ENCODE measurements around the gene MICOS13. TPM values are rescaled to one million over a fixed set of nuclear protein-coding genes. Genes with fewer than 3 reads are reported as not detected.

Gene MICOS13
- polyA plus RNA-seq, 3 donors: 53.6 to 120 (median 96.2) TPM

DNA sequence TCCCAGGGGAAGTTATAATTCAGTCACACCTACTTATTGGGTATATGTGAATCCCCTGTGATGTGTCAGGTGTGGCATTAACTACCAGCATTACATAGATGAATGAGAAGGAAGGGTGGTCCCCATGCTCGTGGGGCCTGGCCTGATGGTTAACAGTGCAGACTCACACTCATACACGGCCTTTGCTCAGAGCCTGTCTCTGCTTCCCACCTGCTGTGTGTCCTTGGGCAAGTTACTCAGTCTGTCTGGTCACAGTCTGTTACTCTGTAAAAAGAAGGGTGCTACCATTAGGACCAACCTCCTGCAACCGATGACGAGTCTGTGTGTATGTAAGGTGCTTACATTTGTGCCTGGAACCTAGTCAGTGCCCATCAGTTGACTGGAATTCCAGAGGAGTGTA is 33.6 kb downstream of the MICOS13 start:
- WGBS, 3 donors: 91 to 95% (median 92%) methylated on average over 4 of the region's 4 CpGs
- no peak overlapping the region for H3K27ac ChIP-seq (ENCODE audit: low read depth, low read length)

DNA sequence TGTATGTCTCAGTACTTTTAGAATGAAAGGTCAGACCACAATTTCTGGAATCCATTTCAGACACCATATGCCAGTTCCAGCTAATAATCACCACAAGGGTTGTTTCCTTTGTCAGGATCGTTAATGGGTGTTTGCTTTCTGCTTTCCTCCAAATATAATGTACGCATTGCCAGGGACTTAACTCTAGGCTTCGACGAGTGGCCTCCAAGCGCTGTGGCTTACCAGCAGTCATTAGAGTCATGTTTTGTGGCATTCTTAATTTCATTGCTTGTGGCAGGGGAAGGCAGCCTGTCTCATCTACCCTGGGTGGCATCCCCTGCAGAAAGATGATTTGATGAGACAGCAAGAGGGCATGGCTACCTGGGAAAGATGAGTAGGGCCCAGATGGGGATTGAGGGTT is 34.9 kb downstream of the MICOS13 start:
- WGBS, 3 donors: 65 to 89% (median 87%) methylated on average over 5 of the region's 5 CpGs
- no peak overlapping the region for H3K27ac ChIP-seq (ENCODE audit: low read depth, low read length)

DNA sequence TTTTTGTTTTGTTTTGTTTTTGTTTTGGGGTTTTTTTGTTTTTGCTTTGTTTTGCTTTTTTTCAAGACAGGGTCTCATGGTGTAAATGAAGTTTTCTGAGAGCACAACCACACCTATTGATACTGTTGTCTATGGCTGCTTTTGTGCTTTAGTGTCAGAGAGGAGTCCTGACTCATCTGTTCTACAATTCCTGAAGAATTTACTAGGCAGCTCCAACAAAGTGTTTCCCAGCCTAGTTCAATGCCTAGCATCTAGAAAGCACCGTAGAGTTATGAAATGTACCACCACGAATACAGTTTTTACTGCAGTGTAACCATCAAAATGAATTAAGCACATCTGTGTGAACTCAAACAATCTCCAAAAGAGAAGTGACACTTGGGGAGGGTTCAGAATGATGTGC is 36.3 kb downstream of the MICOS13 start:
- no peak overlapping the region for H3K27ac ChIP-seq (ENCODE audit: low read depth, low read length)
- WGBS, 3 donors: 87 to 89% (median 89%) methylated on average over 2 of the region's 2 CpGs

DNA sequence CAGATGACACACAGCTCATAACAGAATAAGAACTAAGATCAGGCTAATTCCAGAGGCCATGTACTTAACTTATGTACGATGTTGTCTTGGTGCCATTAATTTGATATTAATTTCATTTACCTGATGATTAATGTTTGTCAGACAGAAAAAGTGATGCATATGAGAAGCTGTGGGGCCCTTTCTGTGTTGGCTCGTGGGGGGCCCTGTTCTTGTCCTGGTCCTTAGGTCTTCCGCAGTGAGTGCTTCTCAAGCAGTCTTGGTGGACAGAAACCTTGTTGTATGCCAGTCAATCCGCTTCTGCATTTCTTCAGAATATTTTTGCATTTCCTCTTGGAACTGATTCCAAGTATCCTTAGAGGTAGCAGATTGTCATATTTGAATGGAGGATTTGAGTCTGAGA is 37.3 kb downstream of the MICOS13 start:
- no peak overlapping the region for H3K27ac ChIP-seq (ENCODE audit: low read depth, low read length)
- WGBS, 3 donors: 79 to 91% (median 90%) methylated on average over 4 of the region's 4 CpGs

DNA sequence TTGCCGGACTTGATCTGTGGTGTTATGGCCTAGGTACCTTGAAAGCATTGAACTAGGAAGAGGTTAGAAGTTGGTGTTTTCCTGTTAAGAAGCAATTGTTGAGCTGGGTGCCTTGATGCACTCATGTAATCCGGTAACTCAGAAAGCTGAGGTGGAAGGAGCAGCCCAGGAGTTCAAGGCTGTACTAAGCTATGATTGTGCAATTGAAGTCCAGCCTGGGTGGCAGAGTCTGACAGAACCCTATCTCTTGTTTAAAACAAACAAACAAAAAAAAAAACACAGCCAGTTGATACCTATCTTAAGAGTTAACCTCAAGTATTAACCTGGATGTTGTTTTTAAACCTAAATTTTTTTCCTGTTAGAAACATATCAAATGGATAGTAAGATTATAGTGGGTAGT is 38.1 kb downstream of the MICOS13 start:
- 65 to 86% (median 82%) methylated on average over 2 of the region's 2 CpGs for WGBS, 3 donors
- no peak overlapping the region for H3K27ac ChIP-seq (ENCODE audit: low read depth, low read length)

DNA sequence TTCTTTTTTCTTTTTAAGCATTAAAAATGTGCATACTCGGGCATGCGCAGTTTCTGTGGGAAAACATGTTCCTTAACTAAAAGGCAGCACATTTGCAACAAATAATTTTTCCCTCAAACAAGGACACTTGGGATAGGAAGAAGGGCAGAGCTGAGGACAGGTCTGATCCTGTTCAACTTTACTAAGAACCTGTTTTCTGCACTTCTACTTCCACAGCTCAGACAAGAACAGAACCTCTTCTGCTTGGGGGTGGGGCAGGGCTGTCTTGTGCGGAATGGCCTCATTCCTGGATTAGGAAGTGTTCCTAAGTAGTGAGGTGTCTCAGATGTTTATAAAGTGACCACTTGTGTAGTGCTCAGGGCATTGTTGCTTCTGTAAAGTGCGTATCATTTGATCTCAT is 39.1 kb downstream of the MICOS13 start:
- 88 to 95% (median 93%) methylated on average over 4 of the region's 4 CpGs for WGBS, 3 donors
- no peak overlapping the region for H3K27ac ChIP-seq (ENCODE audit: low read depth, low read length)

DNA sequence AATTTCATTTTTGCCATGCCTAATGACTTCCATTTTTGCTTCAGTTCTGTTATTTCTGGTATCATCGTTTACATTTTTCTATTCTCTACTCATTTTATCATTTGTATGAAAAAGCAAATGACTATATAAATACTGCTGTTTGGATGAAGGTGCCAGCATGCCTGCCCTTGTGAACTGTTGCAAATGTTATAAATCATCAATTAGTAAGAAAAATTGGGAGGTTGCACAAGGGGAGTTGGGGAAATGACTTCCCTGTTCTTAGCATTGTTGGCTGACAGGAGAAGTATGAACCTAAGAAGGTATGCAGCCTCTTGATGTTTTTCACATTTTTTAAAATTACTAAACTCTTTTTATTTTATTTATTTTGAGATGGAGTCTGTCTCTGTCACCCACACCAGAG is 42.3 kb downstream of the MICOS13 start:
- H3K27ac ChIP-seq (ENCODE audit: low read depth, low read length): no peak overlapping the region

DNA sequence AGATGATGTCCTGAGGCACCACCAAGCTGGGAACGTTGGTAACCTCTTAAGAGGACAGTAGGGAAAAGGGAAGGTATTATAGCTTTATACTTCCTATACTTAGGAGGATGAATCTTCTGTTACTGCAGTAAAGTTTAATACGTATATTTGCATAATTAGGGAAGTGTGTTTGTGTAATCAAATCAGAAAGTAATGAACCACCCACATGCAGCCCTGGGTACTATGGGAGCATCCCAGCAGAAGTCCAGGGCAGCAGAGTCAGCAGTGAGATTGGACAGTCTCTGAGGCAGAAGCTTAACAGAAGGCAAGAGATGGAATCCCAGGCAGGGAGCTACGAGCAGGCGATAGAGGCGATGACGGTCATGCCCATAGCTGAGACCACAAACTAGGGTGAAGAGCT is 44.9 kb downstream of the MICOS13 start:
- 80 to 91% (median 81%) methylated on average over 6 of the region's 6 CpGs for WGBS, 3 donors
- no peak overlapping the region for H3K27ac ChIP-seq (ENCODE audit: low read depth, low read length)

More for the DNA sequence above, 42.3 kb downstream of the MICOS13 start:
- WGBS, 3 donors: 13 to 68% (median 53%) methylated on average over 1 of the region's 1 CpG

DNA sequence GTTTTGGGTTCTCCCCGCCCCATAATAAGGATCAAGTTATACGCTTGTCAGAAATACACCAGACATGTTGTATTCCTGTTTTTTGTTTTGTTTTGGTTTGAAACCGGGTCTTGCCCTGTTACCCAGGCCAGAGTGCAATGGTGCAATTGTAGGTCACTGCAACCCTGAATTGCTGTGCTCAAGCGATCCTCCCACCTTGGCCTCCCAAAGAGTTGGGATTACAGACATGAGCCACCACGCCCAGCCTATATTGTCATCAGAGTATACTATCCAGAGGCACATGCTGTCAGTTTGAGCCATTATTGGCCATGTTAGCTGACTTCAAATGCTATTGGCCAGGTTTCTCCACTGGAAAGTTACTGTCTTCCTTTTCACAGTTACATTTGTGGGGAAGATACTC is 47.7 kb downstream of the MICOS13 start:
- WGBS, 3 donors: 62 to 83% (median 65%) methylated on average over 5 of the region's 5 CpGs
- H3K27ac ChIP-seq (ENCODE audit: low read depth, low read length): no peak overlapping the region

DNA sequence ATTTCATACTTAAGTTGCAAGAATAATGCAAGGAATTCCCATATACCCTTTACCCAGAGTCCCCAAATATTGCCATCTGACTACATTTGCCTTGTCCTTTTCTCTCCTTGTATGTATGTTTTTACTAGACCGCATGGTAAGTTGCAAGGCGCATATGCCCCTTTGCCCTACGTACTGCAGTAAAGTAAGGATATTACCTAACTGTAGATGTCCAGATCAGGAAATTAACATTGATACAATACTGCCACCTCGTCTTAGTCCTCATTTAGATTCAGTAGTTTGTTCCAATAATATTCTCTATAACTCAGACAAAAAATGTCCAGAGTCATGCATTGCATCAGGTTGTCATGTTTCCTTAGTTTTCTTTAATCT is 48.1 kb downstream of the MICOS13 start:
- no peak overlapping the region for H3K27ac ChIP-seq (ENCODE audit: low read depth, low read length)
- WGBS, 3 donors: 47 to 75% (median 56%) methylated on average over 4 of the region's 4 CpGs

DNA sequence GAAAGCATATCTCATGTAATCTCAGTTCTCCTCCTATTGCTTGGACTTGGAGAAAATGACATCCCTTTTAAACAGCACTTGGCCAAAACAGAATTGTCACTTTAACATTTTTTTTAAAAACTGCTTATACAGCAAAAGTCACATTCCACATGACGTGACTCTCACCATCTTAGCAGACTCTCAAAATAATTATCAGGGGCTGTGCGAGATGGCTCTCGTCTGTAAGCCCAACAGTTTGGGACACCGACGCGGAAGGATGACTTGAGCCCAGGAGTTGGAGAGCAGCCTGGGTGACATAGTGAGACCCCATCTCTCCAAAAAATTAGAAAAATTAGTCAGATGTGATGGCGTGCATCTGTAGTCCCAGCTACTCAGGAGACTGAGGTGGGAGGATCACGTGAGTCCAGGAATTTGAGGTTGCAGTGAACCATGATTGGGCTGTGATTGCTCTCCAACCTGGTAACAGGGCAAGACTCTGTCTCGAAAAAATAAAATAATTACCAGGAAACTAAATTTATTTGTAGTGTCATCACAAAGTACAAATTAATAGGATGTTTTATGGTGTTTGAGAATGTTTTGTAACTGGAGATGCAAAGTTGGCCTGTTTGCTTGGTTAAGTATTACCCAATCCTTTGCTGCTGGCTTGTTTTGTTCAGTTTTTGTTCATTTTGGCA is 48.6 kb downstream of the MICOS13 start:
- WGBS, 3 donors: 62 to 72% (median 66%) methylated on average over 9 of the region's 9 CpGs
- H3K27ac ChIP-seq (ENCODE audit: low read depth, low read length): no peak overlapping the region

DNA sequence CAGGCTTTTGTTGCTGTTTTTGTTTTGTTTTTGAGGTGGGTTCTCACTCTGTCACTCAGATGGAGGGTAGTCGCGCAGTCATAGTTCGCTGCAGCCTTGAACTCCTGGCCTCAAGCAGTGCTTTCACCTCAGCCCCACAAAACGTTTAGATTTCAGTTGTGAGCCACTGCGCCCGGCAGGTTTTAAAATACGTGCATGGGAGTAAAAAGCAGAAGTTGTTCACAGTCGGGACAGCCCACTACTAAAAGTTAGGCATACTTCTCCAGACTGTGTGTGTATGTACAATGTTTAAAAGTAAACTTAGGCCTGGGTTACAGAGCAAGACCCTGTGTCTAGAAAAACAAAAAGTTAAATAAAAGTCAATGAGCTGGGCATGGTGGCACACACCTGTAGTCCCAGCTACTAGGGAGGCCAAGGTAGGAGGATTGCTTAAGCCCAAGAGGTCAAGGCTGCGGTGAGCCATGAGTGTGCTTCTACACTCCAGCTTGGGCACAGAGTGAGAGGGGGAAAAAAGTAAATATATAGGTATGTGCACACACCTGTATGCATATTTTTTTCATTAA is 51.3 kb downstream of the MICOS13 start:
- 62 to 74% (median 65%) methylated on average over 9 of the region's 9 CpGs for WGBS, 3 donors
- H3K27ac ChIP-seq (ENCODE audit: low read depth, low read length): no peak overlapping the region

DNA sequence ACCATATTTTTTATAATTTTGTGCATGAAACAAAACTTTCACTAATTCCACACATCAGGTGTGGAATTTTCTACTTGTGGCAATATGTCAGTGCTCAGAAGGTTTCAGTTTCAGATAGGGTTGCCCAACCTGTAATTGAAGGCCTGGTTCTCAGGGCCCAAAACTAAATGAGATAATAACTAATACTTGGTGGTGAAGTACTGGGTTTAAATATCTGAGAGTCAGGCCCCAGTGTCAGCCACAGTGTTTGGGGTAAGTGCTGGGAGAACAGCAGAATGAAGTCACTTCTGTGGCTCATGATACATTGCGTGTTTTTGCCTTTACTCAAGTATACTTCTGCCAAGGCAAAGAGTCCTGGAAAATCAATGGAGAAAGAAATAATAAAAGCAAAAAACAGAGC is 51.9 kb downstream of the MICOS13 start:
- WGBS, 3 donors: 55 to 62% (median 60%) methylated on average over 1 of the region's 1 CpG

More for the DNA sequence above, 51.9 kb downstream of the MICOS13 start:
- H3K27ac ChIP-seq (ENCODE audit: low read depth, low read length): no peak overlapping the region

Other genes starting within 250 kb of the MICOS13 start
- not detected for gene ZNRF4, start 225.1 kb downstream of the MICOS13 start, polyA plus RNA-seq
- gene TINCR, start 112.6 kb downstream of the MICOS13 start, polyA plus RNA-seq: 1 to 10 TPM in 1 of 3 donors, under 1 TPM in 2; 0.23 to 2.6 (median 0.36) TPM
- 10 to 100 TPM; 35.0 to 48.0 (median 35.4) TPM for gene SAFB2, start 57.7 kb downstream of the MICOS13 start, polyA plus RNA-seq
- 10 to 100 TPM; 34.3 to 49.7 (median 46.9) TPM for gene SAFB, start 57.4 kb downstream of the MICOS13 start, polyA plus RNA-seq
- gene HSD11B1L, start 511 bp upstream of the MICOS13 start, polyA plus RNA-seq: 1 to 10 TPM; 5.4 to 7.5 (median 6.5) TPM
- 1,000 to 10,000 TPM; 1,118 to 1,631 (median 1,215) TPM for gene RPL36, start 9.8 kb upstream of the MICOS13 start, polyA plus RNA-seq
- gene LONP1, start 39.6 kb upstream of the MICOS13 start, polyA plus RNA-seq: 10 to 100 TPM; 40.7 to 67.1 (median 45.2) TPM
- not detected for gene CATSPERD, start 40.1 kb upstream of the MICOS13 start, polyA plus RNA-seq
- gene PRR22, start 104.2 kb upstream of the MICOS13 start, polyA plus RNA-seq: 1 to 10 TPM in 2 of 3 donors, under 1 TPM in 1; 0.79 to 2.7 (median 2.1) TPM
- 10 to 100 TPM; 16.0 to 44.0 (median 29.3) TPM for gene DUS3L, start 110.6 kb upstream of the MICOS13 start, polyA plus RNA-seq
- 10 to 100 TPM in 1 of 3 donors, under 1 TPM in 2; 0.22 to 10.4 (median 0.67) TPM for gene NRTN, start 124.6 kb upstream of the MICOS13 start, polyA plus RNA-seq
- gene FUT6, start 159.2 kb upstream of the MICOS13 start, polyA plus RNA-seq: 1 to 10 TPM in 1 of 3 donors, under 1 TPM in 1, not detected in 1; 0.10 to 2.5 TPM
- gene FUT3, start 170.9 kb upstream of the MICOS13 start, polyA plus RNA-seq: 1 to 10 TPM in 1 of 3 donors, under 1 TPM in 2; 0.11 to 2.6 (median 0.83) TPM
- gene FUT5, start 190.0 kb upstream of the MICOS13 start, polyA plus RNA-seq: not detected
- 100 to 1,000 TPM; 231 to 455 (median 364) TPM for gene NDUFA11, start 223.3 kb upstream of the MICOS13 start, polyA plus RNA-seq
- gene VMAC, start 224.4 kb upstream of the MICOS13 start, polyA plus RNA-seq: 1 to 10 TPM; 4.1 to 4.7 (median 4.7) TPM
- 10 to 100 TPM in 2 of 3 donors, 1 to 10 TPM in 1; 7.0 to 13.4 (median 11.4) TPM for gene CAPS, start 233.7 kb upstream of the MICOS13 start, polyA plus RNA-seq